KOPT-K1 (cell line): ENCODE measurements around the gene HMGCL.
A peak's percentile ranks its signal among the peaks of the same experiment; 100 is the strongest.
"Not testable (repeated sequence)": the region's sequence is repeated elsewhere in the genome, so short reads cannot be mapped to it uniquely, and the experiment has no call there.

Experiments
- H3K27ac ChIP-seq: fragments of 200-600 bp; sonication (generic); 2 replicates; pipeline ENCODE4 v1.5.1; 2016; ENCODE audit warnings: antibody characterized with exemption, mild to moderate bottlenecking, low read depth, low read length; ENCODE audit not compliant: poor library complexity, severe bottlenecking
- H3K36me3 ChIP-seq: fragments of 200-600 bp; sonication (generic); 2 replicates; pipeline ENCODE4 v1.5.1; 2017; ENCODE audit warnings: antibody characterized with exemption, mild to moderate bottlenecking, low read length, moderate library complexity; ENCODE audit not compliant: insufficient read depth
- H3K9me3 ChIP-seq: fragments of 200-600 bp; sonication (generic); 2 replicates; pipeline ENCODE4 v1.5.1; 2017; ENCODE audit warnings: antibody characterized with exemption, low read length, mild to moderate bottlenecking; ENCODE audit not compliant: insufficient read depth, poor library complexity, severe bottlenecking

HMGCL gene

GRCh38 chr1:23797478-23798448 is 27.5 kb downstream of the HMGCL start:
- Histone ChIP-seq H3K27ac (no peak overlapping the region), H3K9me3 (no peaks in the 10 kb centered on the region), H3K36me3 (peaks cover 54% of the 10 kb centered on the region)

- H3K27ac ChIP-seq: no peak overlapping the region
- peaks cover 57% of the 10 kb centered on the region for H3K36me3 ChIP-seq
- H3K9me3 ChIP-seq: no peaks in the 10 kb centered on the region
Observed at GRCh38 chr1:23796466-23797271, 28.6 kb downstream of the HMGCL start.

GRCh38 chr1:23795676-23796465 is 29.4 kb downstream of the HMGCL start:
- H3K9me3 ChIP-seq: no peaks in the 10 kb centered on the region
- H3K27ac ChIP-seq: no peak overlapping the region
- H3K36me3 ChIP-seq: peaks cover 57% of the 10 kb centered on the region

- not testable (repeated sequence) for H3K9me3 ChIP-seq, H3K27ac ChIP-seq
- H3K36me3 ChIP-seq: peaks cover 57% of the 10 kb centered on the region
Observed at GRCh38 chr1:23794732-23795182, 30.5 kb downstream of the HMGCL start.

GRCh38 chr1:23793861-23794731 is 31.1 kb downstream of the HMGCL start:
- no peaks in the 10 kb centered on the region for H3K9me3 ChIP-seq
- H3K36me3 ChIP-seq: peaks cover 58% of the 10 kb centered on the region
- no peak overlapping the region for H3K27ac ChIP-seq

- Histone ChIP-seq H3K9me3 (no peaks in the 10 kb centered on the region), H3K36me3 (peaks cover 59% of the 10 kb centered on the region), H3K27ac (no peak overlapping the region)
Observed at GRCh38 chr1:23793018-23793781, 32.0 kb downstream of the HMGCL start.

- H3K36me3 ChIP-seq: peaks cover 59% of the 10 kb centered on the region
- no peaks in the 10 kb centered on the region for H3K9me3 ChIP-seq
- peak overlapping the region; percentile 71 for H3K27ac ChIP-seq
Observed at GRCh38 chr1:23792151-23792945, 32.9 kb downstream of the HMGCL start.

GRCh38 chr1:23791516-23792047 is 33.6 kb downstream of the HMGCL start:
- peak overlapping the region; percentile 71 for H3K27ac ChIP-seq
- peaks cover 60% of the 10 kb centered on the region for H3K36me3 ChIP-seq

GRCh38 chr1:23790696-23791515 is 34.3 kb downstream of the HMGCL start, which contains the start of gene LYPLA2:
LYPLA2 (plus strand) TSS chr1:23791145; CDS start chr1:23792683, 1,538 bp downstream.
- peaks cover 61% of the 10 kb centered on the region for H3K36me3 ChIP-seq
- H3K27ac ChIP-seq: peak within 1 kb of the TSS; percentile 71
- H3K9me3 ChIP-seq: no peaks in the 10 kb centered on the region

More at GRCh38 chr1:23791516-23792047, 33.6 kb downstream of the HMGCL start:
- no peaks in the 10 kb centered on the region for H3K9me3 ChIP-seq

GRCh38 chr1:23788695-23789094 is 36.5 kb downstream of the HMGCL start:
- peaks cover 65% of the 10 kb centered on the region for H3K36me3 ChIP-seq
- H3K27ac ChIP-seq: no peak overlapping the region
- no peaks in the 10 kb centered on the region for H3K9me3 ChIP-seq

- Histone ChIP-seq H3K36me3 (peaks cover 60% of the 10 kb centered on the region), H3K27ac (no peak overlapping the region), H3K9me3 (no peaks in the 10 kb centered on the region)
Observed at GRCh38 chr1:23787701-23788100, 37.5 kb downstream of the HMGCL start.

GRCh38 chr1:23784846-23785245 is 40.4 kb downstream of the HMGCL start:
- Histone ChIP-seq H3K36me3 (peaks cover 85% of the 10 kb centered on the region), H3K27ac (no peak overlapping the region), H3K9me3 (no peaks in the 10 kb centered on the region)
